Keratinocyte (primary cell): ENCODE measurements around the gene SLC25A46. TPM values are rescaled to one million over a fixed set of nuclear protein-coding genes. Genes with fewer than 3 reads are reported as not detected.

ENCODE experiments used
- DNase-seq: peaks from one replicate; pipeline ENCODE4 v3.0.0-alpha.2; 2011; ENCODE audit warnings: low read depth, missing footprints, low spot score
- FAIRE-seq: peaks from 2 replicates; lab custom pipeline; 2011; peaks lifted over from hg19 to GRCh38; lab: Jason Lieb, UNC
- H2AFZ ChIP-seq: 2 replicates; pipeline ENCODE4 v1.6.0; 2012; ENCODE audit warnings: low read length, control low read depth, inconsistent platforms; ENCODE audit not compliant: control insufficient read depth
- H3K27ac ChIP-seq: 2 replicates; pipeline ENCODE4 v1.5.1; 2011; ENCODE audit warnings: low read length; ENCODE audit not compliant: control insufficient read depth, insufficient read depth
- H3K27me3 ChIP-seq: 3 replicates; pipeline ENCODE4 v1.6.0; 2011; ENCODE audit warnings: low read length; ENCODE audit not compliant: control insufficient read depth, insufficient read depth; ENCODE audit errors: extremely low read depth
- H3K36me3 ChIP-seq, 2 experiments: 2 replicates in 1 of 2; 3 replicates in 1 of 2; pipeline ENCODE4 v1.5.1; 2011; ENCODE audit warnings: low read length in 2 of 2, mild to moderate bottlenecking in 1 of 2; ENCODE audit not compliant: control insufficient read depth in 2 of 2, insufficient read depth in 2 of 2; ENCODE audit errors: extremely low read depth in 1 of 2
- H3K4me1 ChIP-seq: 3 replicates; pipeline ENCODE4 v1.5.1; 2011; ENCODE audit warnings: low read length; ENCODE audit not compliant: control insufficient read depth, insufficient read depth; ENCODE audit errors: extremely low read depth
- H3K4me2 ChIP-seq: 3 replicates; pipeline ENCODE4 v1.6.0; 2011; ENCODE audit warnings: low read depth, low read length; ENCODE audit not compliant: control insufficient read depth, insufficient read depth; ENCODE audit errors: extremely low read depth
- H3K4me3 ChIP-seq, 3 experiments: fragments of 200-600 bp in 1 of 3; sonication (generic) in 1 of 3; 2 replicates in 2 of 3; 3 replicates in 1 of 3; pipeline ENCODE4 v1.5.1; 2011 to 2016; ENCODE audit warnings: low read length in 3 of 3, mild to moderate bottlenecking in 3 of 3, control low read depth in 2 of 3, inconsistent platforms in 1 of 3, low read depth in 1 of 3, mixed read lengths in 1 of 3, mixed run types in 1 of 3, moderate library complexity in 1 of 3; ENCODE audit not compliant: control insufficient read depth in 2 of 3, insufficient read depth in 2 of 3; ENCODE audit errors: extremely low read depth in 1 of 3
- H3K79me2 ChIP-seq: 2 replicates; pipeline ENCODE4 v1.6.0; 2012; ENCODE audit warnings: low read length; ENCODE audit not compliant: control insufficient read depth, insufficient read depth
- H3K9ac ChIP-seq: 3 replicates; pipeline ENCODE4 v1.6.0; 2011; ENCODE audit warnings: low read length; ENCODE audit not compliant: control insufficient read depth, insufficient read depth; ENCODE audit errors: extremely low read depth
- H3K9me1 ChIP-seq: 3 replicates; pipeline ENCODE4 v1.6.0; 2011; ENCODE audit warnings: low read length; ENCODE audit not compliant: control insufficient read depth, insufficient read depth; ENCODE audit errors: extremely low read depth
- H3K9me3 ChIP-seq: 2 replicates; pipeline ENCODE4 v1.5.1; 2012; ENCODE audit warnings: low read depth, low read length; ENCODE audit not compliant: control insufficient read depth
- H4K20me1 ChIP-seq: 3 replicates; pipeline ENCODE4 v1.6.0; 2011; ENCODE audit warnings: low read length; ENCODE audit not compliant: control insufficient read depth, insufficient read depth; ENCODE audit errors: extremely low read depth
- CTCF ChIP-seq, 3 experiments: IDR thresholded peaks in 1 of 3; conservative IDR thresholded peaks in 1 of 3; optimal IDR thresholded peaks in 1 of 3; 2 replicates in 2 of 3; 3 replicates in 1 of 3; pipeline versions ENCODE3 to v1.5.1; 2011; ENCODE audit warnings: low read length in 3 of 3, mild to moderate bottlenecking in 3 of 3, moderate library complexity in 2 of 3, control low read depth in 1 of 3, inconsistent platforms in 1 of 3; ENCODE audit not compliant: insufficient read depth in 2 of 3; ENCODE audit errors: extremely low read depth in 1 of 3
- EZH2 ChIP-seq: IDR thresholded peaks from one replicate; pipeline ENCODE4 v1.6.1; 2012; ENCODE audit warnings: inconsistent platforms, mild to moderate bottlenecking, low read length, moderate library complexity
- dilution Hi-C: fragments of 300-500 bp; cut with MboI; formaldehyde crosslinking; loops from one replicate; pipeline ENCODE4 v1.7.0; 2020; ENCODE audit warnings: low sequenced_read_pairs; ENCODE audit not compliant: extremely low pct_ligation_motif_present
- polyA plus RNA-seq, 5 experiments: library from polyadenylated mRNA; depleted of rRNA in 3 of 5; stranded (reverse) in 3 of 5; stranded (forward) in 1 of 5; unstranded in 1 of 5; fragments of >200 nt; gene quantifications; 1 replicate in 1 of 5; 2 replicates in 3 of 5; 3 replicates in 1 of 5; pipeline versions ENCODE4 v1.2.1 to v1.2.3, GENCODE V29; 2011 to 2012; ENCODE audit warnings: missing spikeins in 2 of 5, low read depth in 1 of 5, low replicate concordance in 1 of 5

SLC25A46 gene
- polyA plus RNA-seq, 1 donor (not counting 4 experiments of a cell fraction or from before 2014, with no cell fraction given): 56.2 TPM

- Histone ChIP-seq H3K36me3 (no peaks in the 10 kb centered on the region), H3K4me1 (no peaks in the 10 kb centered on the region), H3K79me2 (no peaks in the 10 kb centered on the region), H3K9ac (no peak overlapping the region), H3K4me2 (no peak overlapping the region), H2AFZ (no peak overlapping the region), H3K27ac (no peak overlapping the region), H3K27me3 (no peaks in the 10 kb centered on the region), H3K9me1 (no peaks in the 10 kb centered on the region), H4K20me1 (no peaks in the 10 kb centered on the region), H3K9me3 (no peaks in the 10 kb centered on the region), H3K4me3 (no peak overlapping the region)
- DNase-seq (no peak), FAIRE-seq (no peak)
- no peak for TF ChIP-seq CTCF (optimal IDR thresholded peaks at IDR 0.05 in 1 of 3, IDR thresholded peaks at IDR 0.05 in 1 of 3, conservative IDR thresholded peaks at IDR 0.05 in 1 of 3; ENCODE audit: extremely low read depth in 1 of 3, insufficient read depth in 2 of 3, low read length in 3 of 3)
- no peak for TF ChIP-seq EZH2
- dilution Hi-C loops: no loop called here
These were observed 29.5 kb downstream of the SLC25A46 start for GRCh38 chr5:110768138-110768860.

- Histone ChIP-seq H4K20me1 (no peaks in the 10 kb centered on the region), H3K27ac (no peak overlapping the region), H3K9me3 (no peaks in the 10 kb centered on the region), H3K4me3 (no peak overlapping the region), H3K9me1 (no peaks in the 10 kb centered on the region), H2AFZ (no peak overlapping the region), H3K9ac (no peak overlapping the region), H3K79me2 (no peaks in the 10 kb centered on the region), H3K36me3 (no peaks in the 10 kb centered on the region), H3K4me2 (no peak overlapping the region), H3K27me3 (no peaks in the 10 kb centered on the region), H3K4me1 (no peaks in the 10 kb centered on the region)
- TF ChIP-seq CTCF (optimal IDR thresholded peaks at IDR 0.05 in 1 of 3, IDR thresholded peaks at IDR 0.05 in 1 of 3, conservative IDR thresholded peaks at IDR 0.05 in 1 of 3; ENCODE audit: extremely low read depth in 1 of 3, insufficient read depth in 2 of 3, low read length in 3 of 3) (no peak), EZH2 (no peak)
- FAIRE-seq: no peak
- no peak for DNase-seq
- dilution Hi-C loops: no loop called here
These were observed 30.3 kb downstream of the SLC25A46 start for GRCh38 chr5:110769000-110769681.
